Colon (tissue), 2 donors: Measurements from ENCODE around the gene AEBP2.
A peak's percentile ranks its signal among the peaks of the same experiment; 100 is the strongest.

Experiments
- FAIRE-seq: peaks from 2 replicates; lab custom pipeline; 2012; peaks lifted over from hg19 to GRCh38; lab: Jason Lieb, UNC
- donor health status: control.
- donor health status: control.

Gene AEBP2

GRCh38 chr12:19454837-19455236 is 15.5 kb downstream of the AEBP2 start:
- no peak for FAIRE-seq

- FAIRE-seq = no peak
Observed at GRCh38 chr12:19456176-19456575, 16.9 kb downstream of the AEBP2 start.

- no peak for FAIRE-seq
Observed at GRCh38 chr12:19457561-19457960, 18.3 kb downstream of the AEBP2 start.

GRCh38 chr12:19458733-19459132 is 19.4 kb downstream of the AEBP2 start:
- FAIRE-seq = no peak

- FAIRE-seq = no peak
Observed at GRCh38 chr12:19461999-19462398, 22.7 kb downstream of the AEBP2 start.

- no peak for FAIRE-seq
Observed at GRCh38 chr12:19462406-19462805, 23.1 kb downstream of the AEBP2 start.

- no peak for FAIRE-seq
Observed at GRCh38 chr12:19464192-19464580, 24.9 kb downstream of the AEBP2 start.

- FAIRE-seq = no peak
Observed at GRCh38 chr12:19465711-19466110, 26.4 kb downstream of the AEBP2 start.

GRCh38 chr12:19474147-19474546 is 34.9 kb downstream of the AEBP2 start:
- FAIRE-seq = no peak

GRCh38 chr12:19475884-19476505 is 36.7 kb downstream of the AEBP2 start:
- peak; percentile 43 for FAIRE-seq

GRCh38 chr12:19477071-19477470 is 37.8 kb downstream of the AEBP2 start:
- FAIRE-seq = no peak

GRCh38 chr12:19480459-19480858 is 41.2 kb downstream of the AEBP2 start:
- no peak for FAIRE-seq

GRCh38 chr12:19482036-19482435 is 42.7 kb downstream of the AEBP2 start:
- no peak for FAIRE-seq

GRCh38 chr12:19482551-19483109 is 43.3 kb downstream of the AEBP2 start:
- FAIRE-seq = no peak

GRCh38 chr12:19483727-19484126 is 44.4 kb downstream of the AEBP2 start:
- no peak for FAIRE-seq

GRCh38 chr12:19484738-19485137 is 45.4 kb downstream of the AEBP2 start:
- no peak for FAIRE-seq

GRCh38 chr12:19485240-19485639 is 45.9 kb downstream of the AEBP2 start:
- no peak for FAIRE-seq

- no peak for FAIRE-seq
Observed at GRCh38 chr12:19489168-19489567, 49.9 kb downstream of the AEBP2 start.

GRCh38 chr12:19490908-19491307 is 51.6 kb downstream of the AEBP2 start:
- no peak for FAIRE-seq

GRCh38 chr12:19491863-19492262 is 52.6 kb downstream of the AEBP2 start:
- FAIRE-seq = no peak

GRCh38 chr12:19496219-19496878 is 57.1 kb downstream of the AEBP2 start:
- no peak for FAIRE-seq

- FAIRE-seq = no peak
Observed at GRCh38 chr12:19498099-19498498, 58.8 kb downstream of the AEBP2 start.

- no peak for FAIRE-seq
Observed at GRCh38 chr12:19499030-19499429, 59.7 kb downstream of the AEBP2 start.

- FAIRE-seq = no peak
Observed at GRCh38 chr12:19506497-19506896, 67.2 kb downstream of the AEBP2 start.
